ENCODE measurements around the gene ABAT. TPM values are rescaled to one million over a fixed set of nuclear protein-coding genes. Genes with fewer than 3 reads are reported as not detected.
"Not testable (repeated sequence)": the region's sequence is repeated elsewhere in the genome, so short reads cannot be mapped to it uniquely, and the experiment has no call there.

Gene ABAT
- total RNA-seq, 1 experiment from 2014 or later = 4.7 TPM

DNA sequence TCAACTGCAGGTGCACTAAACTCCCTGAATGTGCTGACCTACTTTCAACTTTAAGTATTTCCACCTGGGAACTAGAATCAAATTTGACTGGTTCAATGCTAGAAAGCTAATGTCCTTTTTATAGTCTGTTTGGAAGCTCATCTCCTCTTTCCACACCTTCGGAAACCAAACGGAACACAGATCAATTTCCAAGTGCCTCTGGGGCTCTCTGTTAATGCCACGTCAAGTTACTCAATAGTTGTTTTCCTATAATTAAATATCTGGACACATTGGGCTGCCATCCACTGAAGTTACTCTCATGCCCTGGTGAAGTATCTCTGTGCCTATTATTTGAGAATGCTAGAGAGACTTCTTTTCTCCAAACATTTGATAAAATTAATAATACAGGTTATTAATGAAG, 29.7 kb downstream of the ABAT start:
- CTCF ChIA-PET = no interaction called here
- TF ChIP-seq SRF (IDR thresholded peaks at IDR 0.05; ENCODE audit: low read depth) (no peak), ZFX (IDR thresholded peaks at IDR 0.05) (no peak), CBX3 (IDR thresholded peaks at IDR 0.05; ENCODE audit: low read depth) (no peak), SIN3A (IDR thresholded peaks at IDR 0.05; ENCODE audit: low read depth) (no peak), ELF1 (IDR thresholded peaks at IDR 0.05; ENCODE audit: borderline replicate concordance, low read depth) (no peak), CEBPB (IDR thresholded peaks at IDR 0.05; ENCODE audit: low read depth) (no peak)
- TF ChIP-seq, protein P1, sequence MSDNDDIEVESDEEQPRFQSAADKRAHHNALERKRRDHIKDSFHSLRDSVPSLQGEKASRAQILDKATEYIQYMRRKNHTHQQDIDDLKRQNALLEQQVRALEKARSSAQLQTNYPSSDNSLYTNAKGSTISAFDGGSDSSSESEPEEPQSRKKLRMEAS (IDR thresholded peaks at IDR 0.05) = no peak
- no peaks in the 10 kb centered on the region for H3K4me1 ChIP-seq (ENCODE audit: control insufficient read depth in 1 of 2, insufficient read depth in 2 of 2, low read length in 2 of 2)
- no peak overlapping the region for H2AFZ ChIP-seq (ENCODE audit: low read depth, low read length, poor library complexity, severe bottlenecking)
- H4K20me1 ChIP-seq (ENCODE audit: insufficient read depth) = no peaks in the 10 kb centered on the region
- intact Hi-C loops (cut with micrococcal nuclease) = no loop called here
- no peak overlapping the region for H3K4me2 ChIP-seq (ENCODE audit: low read length)
- no peak overlapping the region for H3K27ac ChIP-seq (ENCODE audit: low read depth, low read length)
- H3K9me2 ChIP-seq (ENCODE audit: insufficient read depth) = no peaks in the 10 kb centered on the region
- RAD21 ChIA-PET (ENCODE audit: low non-redundant PET in 1 of 2, low total read pairs in 2 of 2, uncharacterized antibody in 2 of 2, unreplicated experiment in 2 of 2) = no interaction called here
- H3K79me2 ChIP-seq (ENCODE audit: insufficient read depth, low read length) = no peaks in the 10 kb centered on the region
- no peak for DNase-seq (ENCODE audit: low read depth, low spot score)
- no peaks in the 10 kb centered on the region for H3K9me3 ChIP-seq (ENCODE audit: control insufficient read depth in 1 of 2, insufficient read depth in 1 of 2, low read depth in 1 of 2, low read length in 2 of 2)
- BruUV-seq (replicated peaks) = no TSS peak
- no peaks in the 10 kb centered on the region for H3K36me3 ChIP-seq (ENCODE audit: control insufficient read depth in 1 of 2, insufficient read depth in 2 of 2, low read length in 2 of 2)
- POLR2A ChIA-PET = no interaction called here
- H3K9ac ChIP-seq (ENCODE audit: low read length) = no peak overlapping the region
- H3K4me3 ChIP-seq (replicated peaks in 1 of 2; ENCODE audit: low read depth in 1 of 2, low read length in 2 of 2) = no peak overlapping the region
- H3K27me3 ChIP-seq (ENCODE audit: insufficient read depth, low read length) = no peaks in the 10 kb centered on the region
- no peak for ATAC-seq

DNA sequence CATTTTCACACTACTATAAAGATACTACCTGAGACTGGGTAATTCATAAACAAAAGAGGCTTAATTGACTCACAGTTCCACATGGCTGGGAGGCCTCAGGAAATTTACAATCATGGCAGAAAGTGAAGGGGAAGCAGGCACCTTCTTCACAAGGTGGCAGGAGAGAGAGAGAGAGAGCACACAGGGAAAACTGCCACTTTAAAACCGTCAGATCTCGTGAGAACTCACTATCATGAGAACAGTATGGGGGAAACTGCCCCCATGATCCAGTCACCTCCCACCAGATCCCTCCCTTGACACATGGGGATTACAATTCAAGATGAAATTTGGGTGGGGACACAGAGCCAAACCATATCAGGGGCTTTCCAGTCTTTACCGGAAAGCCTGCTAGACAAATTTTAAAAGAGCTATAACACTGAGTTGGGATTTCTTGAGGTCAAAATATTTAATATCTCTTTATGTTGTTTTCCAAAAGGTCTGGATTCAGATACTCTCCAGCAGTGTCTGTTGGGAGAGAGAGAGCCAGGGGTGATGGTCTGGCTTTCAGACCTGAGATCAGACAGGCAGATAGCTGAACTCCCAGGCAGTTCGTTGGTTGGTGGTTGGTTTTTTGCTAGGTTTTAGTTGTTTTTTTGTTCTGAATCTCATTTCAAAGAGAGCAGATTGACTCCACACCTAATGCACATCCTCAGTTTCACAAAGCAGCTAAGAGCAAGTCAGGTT, 30.8 kb downstream of the ABAT start:
- H4K20me1 ChIP-seq (ENCODE audit: insufficient read depth); ATAC-seq; H3K9me3 ChIP-seq (ENCODE audit: control insufficient read depth in 1 of 2, insufficient read depth in 1 of 2, low read depth in 1 of 2, low read length in 2 of 2); H3K9me2 ChIP-seq (ENCODE audit: insufficient read depth); H3K36me3 ChIP-seq (ENCODE audit: control insufficient read depth in 1 of 2, insufficient read depth in 2 of 2, low read length in 2 of 2); H3K4me2 ChIP-seq (ENCODE audit: low read length); CTCF ChIA-PET; H3K27me3 ChIP-seq (ENCODE audit: insufficient read depth, low read length); DNase-seq (ENCODE audit: low read depth, low spot score); RAD21 ChIA-PET (ENCODE audit: low non-redundant PET in 1 of 2, low total read pairs in 2 of 2, uncharacterized antibody in 2 of 2, unreplicated experiment in 2 of 2); H2AFZ ChIP-seq (ENCODE audit: low read depth, low read length, poor library complexity, severe bottlenecking); H3K4me3 ChIP-seq (replicated peaks in 1 of 2; ENCODE audit: low read depth in 1 of 2, low read length in 2 of 2); H3K79me2 ChIP-seq (ENCODE audit: insufficient read depth, low read length); H3K4me1 ChIP-seq (ENCODE audit: control insufficient read depth in 1 of 2, insufficient read depth in 2 of 2, low read length in 2 of 2); BruUV-seq (replicated peaks); H3K9ac ChIP-seq (ENCODE audit: low read length); POLR2A ChIA-PET; intact Hi-C loops (cut with micrococcal nuclease); H3K27ac ChIP-seq (ENCODE audit: low read depth, low read length): not testable (repeated sequence)
